Neural crest cell (in vitro differentiated cells): ENCODE measurements around the gene ARHGAP15. TPM values are rescaled to one million over a fixed set of nuclear protein-coding genes. Genes with fewer than 3 reads are reported as not detected.

Experiments
- DNase-seq: peaks from one replicate; pipeline ENCODE4 v3.0.0; 2021; ENCODE audit warnings: low read depth, mixed read lengths, low spot score
- H3K27ac Mint-ChIP-seq: one replicate; pipeline ENCODE4 v1.8.0; 2021; ENCODE audit warnings: mild to moderate bottlenecking, mixed read lengths; ENCODE audit not compliant: unreplicated experiment
- H3K27me3 Mint-ChIP-seq: 2 replicates; pipeline ENCODE4 v1.8.0; 2021; ENCODE audit warnings: low read depth, mild to moderate bottlenecking, mixed read lengths
- H3K36me3 Mint-ChIP-seq: 2 replicates; pipeline ENCODE4 v1.8.0; 2021; ENCODE audit warnings: low read depth, mild to moderate bottlenecking, mixed read lengths
- H3K4me1 Mint-ChIP-seq: 2 replicates; pipeline ENCODE4 v1.8.0; 2021; ENCODE audit warnings: mixed read lengths
- H3K4me3 Mint-ChIP-seq: one replicate; pipeline ENCODE4 v1.8.0; 2021; ENCODE audit warnings: mild to moderate bottlenecking, mixed read lengths
- H3K9me3 Mint-ChIP-seq: 2 replicates; pipeline ENCODE4 v1.8.0; 2021; ENCODE audit warnings: mixed read lengths
- total RNA-seq: library from RNA; stranded (reverse); gene quantifications from 2 replicates; pipeline ENCODE4 v1.2.1, GENCODE V29; 2021
- TF ChIP-seq, protein P1 (sequence below): fragments of 200-600 bp; sonication (generic); conservative IDR thresholded peaks from 2 replicates; pipeline ENCODE4 v1.5.0; 2021; ENCODE audit warnings: antibody characterized with exemption, mild to moderate bottlenecking

Gene ARHGAP15
- total RNA-seq, 1 donor from 2014 or later, result 2.8 TPM

DNA sequence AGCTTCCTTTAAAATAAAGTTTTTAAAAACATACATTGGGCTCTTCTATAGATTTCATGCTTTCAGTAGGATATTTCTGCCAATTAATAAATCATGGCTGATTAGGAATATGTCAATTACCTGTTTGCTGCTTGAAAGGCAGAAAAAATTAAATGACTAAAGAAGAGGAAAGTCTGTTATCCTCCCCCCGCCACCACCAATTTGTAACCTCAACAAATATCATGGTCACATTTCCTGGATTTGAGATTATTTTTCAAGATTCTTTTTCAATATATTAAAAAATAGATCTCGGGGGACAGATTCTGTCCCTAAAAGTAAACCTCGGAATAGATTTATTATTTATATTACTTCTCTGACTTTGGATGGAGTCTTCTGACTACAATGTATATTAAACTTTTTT, 125.9 kb downstream of the ARHGAP15 start:
- H3K9me3 Mint-ChIP-seq, result no peaks in the 10 kb centered on the region
- H3K4me3 Mint-ChIP-seq, result no peak overlapping the region
- H3K36me3 Mint-ChIP-seq, result no peaks in the 10 kb centered on the region
- H3K27ac Mint-ChIP-seq, result no peak overlapping the region
- no peaks in the 10 kb centered on the region for H3K27me3 Mint-ChIP-seq
- TF ChIP-seq, protein P1, sequence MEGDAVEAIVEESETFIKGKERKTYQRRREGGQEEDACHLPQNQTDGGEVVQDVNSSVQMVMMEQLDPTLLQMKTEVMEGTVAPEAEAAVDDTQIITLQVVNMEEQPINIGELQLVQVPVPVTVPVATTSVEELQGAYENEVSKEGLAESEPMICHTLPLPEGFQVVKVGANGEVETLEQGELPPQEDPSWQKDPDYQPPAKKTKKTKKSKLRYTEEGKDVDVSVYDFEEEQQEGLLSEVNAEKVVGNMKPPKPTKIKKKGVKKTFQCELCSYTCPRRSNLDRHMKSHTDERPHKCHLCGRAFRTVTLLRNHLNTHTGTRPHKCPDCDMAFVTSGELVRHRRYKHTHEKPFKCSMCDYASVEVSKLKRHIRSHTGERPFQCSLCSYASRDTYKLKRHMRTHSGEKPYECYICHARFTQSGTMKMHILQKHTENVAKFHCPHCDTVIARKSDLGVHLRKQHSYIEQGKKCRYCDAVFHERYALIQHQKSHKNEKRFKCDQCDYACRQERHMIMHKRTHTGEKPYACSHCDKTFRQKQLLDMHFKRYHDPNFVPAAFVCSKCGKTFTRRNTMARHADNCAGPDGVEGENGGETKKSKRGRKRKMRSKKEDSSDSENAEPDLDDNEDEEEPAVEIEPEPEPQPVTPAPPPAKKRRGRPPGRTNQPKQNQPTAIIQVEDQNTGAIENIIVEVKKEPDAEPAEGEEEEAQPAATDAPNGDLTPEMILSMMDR, result no peak
- no peak for DNase-seq
- H3K4me1 Mint-ChIP-seq, result peaks cover 10% of the 10 kb centered on the region

DNA sequence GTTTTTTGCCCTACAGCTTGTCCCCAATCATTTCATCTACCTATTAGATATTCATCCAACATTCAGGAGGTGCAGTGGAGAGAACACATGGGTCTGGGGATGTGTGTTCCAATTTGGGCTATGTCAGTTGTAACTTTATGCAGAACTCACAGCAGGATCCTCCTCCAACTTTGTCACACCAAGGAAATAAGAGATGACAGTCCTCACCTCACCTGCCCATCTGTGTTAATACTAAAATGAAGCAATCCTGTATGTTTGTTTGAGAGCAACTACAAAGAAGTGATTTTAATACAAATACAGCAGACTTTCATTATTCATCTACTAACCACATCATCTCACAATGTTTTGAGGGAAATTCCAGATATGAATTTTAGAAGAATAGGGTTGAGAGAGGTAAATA, 126.7 kb downstream of the ARHGAP15 start:
- TF ChIP-seq, protein P1, result no peak
- Mint-ChIP-seq H3K27me3 (no peaks in the 10 kb centered on the region), H3K27ac (no peak overlapping the region), H3K4me3 (no peak overlapping the region), H3K4me1 (peaks cover 10% of the 10 kb centered on the region), H3K36me3 (no peaks in the 10 kb centered on the region), H3K9me3 (no peaks in the 10 kb centered on the region)
- DNase-seq, result no peak

DNA sequence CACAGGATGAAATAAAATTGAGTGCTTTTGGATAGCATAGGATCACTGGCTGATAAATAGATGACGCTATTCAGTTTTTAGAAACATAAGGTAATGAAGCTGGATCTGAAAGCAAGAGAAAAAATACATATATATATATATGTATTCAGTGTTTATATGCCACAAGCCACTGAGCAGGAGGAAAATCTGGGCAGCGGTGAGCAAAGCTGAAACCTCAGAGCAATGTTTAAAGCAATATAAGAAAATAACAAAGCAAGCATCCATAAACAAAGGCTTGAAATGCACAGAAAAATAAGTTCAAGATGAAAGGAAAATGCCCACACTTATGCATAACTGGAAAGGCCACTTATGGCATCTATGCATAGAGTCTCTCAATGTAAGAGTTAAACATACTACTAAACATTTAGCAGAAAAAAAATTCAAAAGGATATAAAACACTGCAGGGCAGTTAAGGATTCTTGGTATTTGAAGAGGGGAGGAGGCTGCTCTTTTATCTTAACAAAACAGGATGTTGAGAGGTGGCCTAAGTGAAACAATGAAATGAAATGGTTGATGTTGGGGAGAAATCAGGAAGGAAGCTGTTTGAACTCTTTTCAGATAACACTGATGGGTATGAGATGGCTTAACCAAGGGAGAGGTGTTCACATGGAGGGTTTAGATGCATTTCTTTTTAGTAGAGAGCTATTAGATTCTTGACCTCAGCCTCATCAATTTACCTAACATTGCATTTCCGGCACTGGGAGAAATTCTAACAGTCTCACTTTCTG, 129.1 kb downstream of the ARHGAP15 start:
- TF ChIP-seq, protein P1, result no peak
- Mint-ChIP-seq H3K27ac (no peak overlapping the region), H3K4me1 (peaks cover 10% of the 10 kb centered on the region), H3K4me3 (no peak overlapping the region), H3K9me3 (peaks cover 5% of the 10 kb centered on the region), H3K36me3 (no peaks in the 10 kb centered on the region), H3K27me3 (no peaks in the 10 kb centered on the region)
- DNase-seq, result no peak

DNA sequence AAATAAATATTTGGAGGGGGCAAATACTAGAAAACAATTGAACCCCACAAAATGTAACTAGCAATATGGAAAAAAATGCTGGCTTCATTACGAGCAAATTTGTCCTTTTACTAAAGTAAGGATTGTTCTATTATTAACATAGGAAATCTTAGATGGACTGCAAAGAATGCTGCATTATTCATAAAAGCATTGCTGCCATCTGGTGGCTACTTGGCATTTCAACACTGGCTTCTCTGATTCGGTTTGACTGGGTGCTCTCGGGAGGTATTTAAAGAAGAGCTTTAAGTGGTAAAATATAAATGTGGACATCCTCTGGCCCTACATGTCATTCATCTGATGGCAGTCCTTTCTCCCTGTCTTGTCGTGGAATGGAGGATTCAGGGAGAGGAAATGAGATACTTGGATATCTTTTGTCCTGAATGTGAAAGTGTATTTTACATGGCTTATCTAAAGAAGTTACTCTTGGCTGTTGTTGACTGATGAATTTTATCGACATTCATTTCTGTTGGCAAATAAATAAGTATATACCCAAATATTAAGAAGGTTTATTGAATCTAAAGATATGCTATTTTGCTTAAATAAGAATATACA, 130.2 kb downstream of the ARHGAP15 start:
- Mint-ChIP-seq H3K27me3 (no peaks in the 10 kb centered on the region), H3K9me3 (peaks cover 6% of the 10 kb centered on the region), H3K36me3 (no peaks in the 10 kb centered on the region), H3K4me1 (peaks cover 10% of the 10 kb centered on the region), H3K4me3 (no peak overlapping the region), H3K27ac (no peak overlapping the region)
- TF ChIP-seq, protein P1, result peak; percentile 86
- DNase-seq, result peak; percentile 57

DNA sequence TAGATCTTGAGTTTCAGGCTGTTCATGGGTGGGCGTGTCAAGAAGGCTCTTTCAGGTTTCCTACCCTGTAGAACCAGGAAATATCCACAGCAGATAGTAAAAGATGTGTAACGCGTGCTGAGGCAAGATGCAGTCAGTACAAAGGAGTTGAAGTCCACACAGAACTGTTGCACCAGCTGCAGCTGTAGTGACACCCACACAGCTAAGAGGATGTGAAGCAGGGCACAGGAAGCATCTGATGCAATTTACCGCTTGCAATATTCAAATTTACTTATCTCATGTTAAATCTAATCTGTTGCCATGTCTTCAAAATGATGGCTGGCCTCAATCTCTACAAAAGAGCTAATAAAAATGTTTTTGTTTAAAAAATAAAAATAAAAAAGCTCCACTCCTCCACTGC, 132.8 kb downstream of the ARHGAP15 start:
- TF ChIP-seq, protein P1, result no peak
- H3K27ac Mint-ChIP-seq, result no peak overlapping the region
- peaks cover 10% of the 10 kb centered on the region for H3K4me1 Mint-ChIP-seq
- peaks cover 6% of the 10 kb centered on the region for H3K9me3 Mint-ChIP-seq
- no peak for DNase-seq
- H3K4me3 Mint-ChIP-seq, result no peak overlapping the region
- H3K36me3 Mint-ChIP-seq, result no peaks in the 10 kb centered on the region
- no peaks in the 10 kb centered on the region for H3K27me3 Mint-ChIP-seq
